H1 (cell line): ENCODE data around the gene SLC4A8. TPM values are rescaled to one million over a fixed set of nuclear protein-coding genes. Genes with fewer than 3 reads are reported as not detected.

ENCODE experiments used
- CBX8 ChIP-seq: fragments of 300-800, 300-1000 bp; sonication (generic); IDR thresholded peaks from 2 replicates; pipeline ENCODE4 v1.7.1; 2016; ENCODE audit warnings: low read depth, low read length, borderline replicate concordance
- KDM4A ChIP-seq: IDR thresholded peaks from one replicate; pipeline ENCODE4 v1.7.1; 2012; ENCODE audit warnings: low read depth, mild to moderate bottlenecking, moderate library complexity, low read length, inconsistent platforms; ENCODE audit not compliant: severe bottlenecking
- polyA plus RNA-seq, 7 experiments: library from polyadenylated mRNA; depleted of rRNA in 3 of 7; stranded (reverse) in 5 of 7; unstranded in 2 of 7; fragments of >200 nt in 5 of 7; fragments of 200-250 nt in 2 of 7; gene quantifications; 1 replicate in 5 of 7; 2 replicates in 1 of 7; 4 replicates in 1 of 7; pipeline versions ENCODE4 v1.2.1 to v1.2.3, GENCODE V29; 2011 to 2013; ENCODE audit warnings: missing spikeins in 2 of 7, mixed read lengths in 2 of 7
- total RNA-seq: library from RNA; stranded (reverse); fragmentation: NEBNext Ultra II Directional; extraction: Animal tissue kit (Norgen Biotek cat#: 25700); gene quantifications from 2 replicates; pipeline ENCODE4 v1.2.1, GENCODE V29; 2021
- TF ChIP-seq, protein P1 (sequence below), 3 experiments: IDR thresholded peaks; 1 replicate in 2 of 3; 2 replicates in 1 of 3; pipeline versions ENCODE4 v1.5.1 to v1.6.1; 2011; ENCODE audit warnings: low read length in 3 of 3, mild to moderate bottlenecking in 3 of 3, inconsistent platforms in 2 of 3, low read depth in 1 of 3, moderate library complexity in 1 of 3; ENCODE audit not compliant: insufficient read depth in 1 of 3; ENCODE audit errors: control extremely low read depth in 1 of 3

SLC4A8 gene
- total and polyA plus RNA-seq, 2 of the 8 experiments (the other 6 are each of a cell fraction or from before 2014, with no cell fraction given): 11.2 to 13.4 TPM

DNA sequence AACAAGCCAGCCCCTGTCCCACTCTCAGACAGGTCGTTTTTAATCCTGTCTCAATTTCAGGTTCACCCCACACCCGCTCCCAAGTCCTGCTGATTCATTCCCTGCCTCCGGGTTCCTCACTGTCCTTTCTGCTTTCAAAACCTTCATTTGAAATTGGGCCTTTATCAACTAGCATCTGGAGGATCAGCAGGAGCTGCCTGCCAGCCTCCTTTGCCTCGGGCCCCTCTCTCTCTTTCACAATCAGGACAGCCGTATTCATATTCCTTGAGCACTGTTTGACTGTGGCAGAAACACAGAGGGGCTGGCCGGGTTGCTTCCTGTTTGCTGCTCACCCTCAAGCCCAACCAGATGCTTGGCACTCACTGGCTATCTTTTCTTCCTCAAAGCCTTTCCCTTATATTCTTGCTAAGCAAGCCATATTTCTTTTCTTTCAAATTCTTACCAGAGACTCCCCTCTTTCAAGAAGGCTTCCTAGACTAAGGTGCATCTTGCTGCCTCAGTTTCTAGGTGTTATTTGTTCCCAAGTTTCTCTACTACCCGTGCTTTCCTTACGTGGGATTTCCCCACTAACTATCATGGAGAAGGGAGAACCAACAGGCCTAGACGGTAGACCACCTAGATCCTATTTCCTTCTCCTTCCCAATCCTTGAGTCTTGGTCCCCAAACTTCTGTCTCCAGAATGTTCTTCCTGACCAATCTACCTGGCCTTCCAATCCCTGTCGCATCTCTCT is 36.4 kb upstream of the SLC4A8 start (continued):
- TF ChIP-seq CBX8 (no peak), KDM4A (no peak)
- TF ChIP-seq, protein P1, sequence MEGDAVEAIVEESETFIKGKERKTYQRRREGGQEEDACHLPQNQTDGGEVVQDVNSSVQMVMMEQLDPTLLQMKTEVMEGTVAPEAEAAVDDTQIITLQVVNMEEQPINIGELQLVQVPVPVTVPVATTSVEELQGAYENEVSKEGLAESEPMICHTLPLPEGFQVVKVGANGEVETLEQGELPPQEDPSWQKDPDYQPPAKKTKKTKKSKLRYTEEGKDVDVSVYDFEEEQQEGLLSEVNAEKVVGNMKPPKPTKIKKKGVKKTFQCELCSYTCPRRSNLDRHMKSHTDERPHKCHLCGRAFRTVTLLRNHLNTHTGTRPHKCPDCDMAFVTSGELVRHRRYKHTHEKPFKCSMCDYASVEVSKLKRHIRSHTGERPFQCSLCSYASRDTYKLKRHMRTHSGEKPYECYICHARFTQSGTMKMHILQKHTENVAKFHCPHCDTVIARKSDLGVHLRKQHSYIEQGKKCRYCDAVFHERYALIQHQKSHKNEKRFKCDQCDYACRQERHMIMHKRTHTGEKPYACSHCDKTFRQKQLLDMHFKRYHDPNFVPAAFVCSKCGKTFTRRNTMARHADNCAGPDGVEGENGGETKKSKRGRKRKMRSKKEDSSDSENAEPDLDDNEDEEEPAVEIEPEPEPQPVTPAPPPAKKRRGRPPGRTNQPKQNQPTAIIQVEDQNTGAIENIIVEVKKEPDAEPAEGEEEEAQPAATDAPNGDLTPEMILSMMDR (IDR thresholded peaks at IDR 0.05; ENCODE audit: control extremely low read depth in 1 of 3, insufficient read depth in 1 of 3, low read depth in 1 of 3, low read length in 3 of 3): no peak
